Stimulated activated CD8-positive, alpha-beta memory T cell treated with anti-CD3 and anti-CD28 coated beads, Interleukin-15, amount 100 ng/mL, for 48 hours (primary cell): ENCODE results near the gene USP22.
"Not testable (repeated sequence)": the region's sequence is repeated elsewhere in the genome, so short reads cannot be mapped to it uniquely, and the experiment has no call there.

Experiments used
- DNase-seq, 2 donors: peaks; one replicate each; pipeline ENCODE4 v3.0.0-alpha.2; 2020; ENCODE audit warnings: low read depth in 2 of 2

The USP22 gene

DNA sequence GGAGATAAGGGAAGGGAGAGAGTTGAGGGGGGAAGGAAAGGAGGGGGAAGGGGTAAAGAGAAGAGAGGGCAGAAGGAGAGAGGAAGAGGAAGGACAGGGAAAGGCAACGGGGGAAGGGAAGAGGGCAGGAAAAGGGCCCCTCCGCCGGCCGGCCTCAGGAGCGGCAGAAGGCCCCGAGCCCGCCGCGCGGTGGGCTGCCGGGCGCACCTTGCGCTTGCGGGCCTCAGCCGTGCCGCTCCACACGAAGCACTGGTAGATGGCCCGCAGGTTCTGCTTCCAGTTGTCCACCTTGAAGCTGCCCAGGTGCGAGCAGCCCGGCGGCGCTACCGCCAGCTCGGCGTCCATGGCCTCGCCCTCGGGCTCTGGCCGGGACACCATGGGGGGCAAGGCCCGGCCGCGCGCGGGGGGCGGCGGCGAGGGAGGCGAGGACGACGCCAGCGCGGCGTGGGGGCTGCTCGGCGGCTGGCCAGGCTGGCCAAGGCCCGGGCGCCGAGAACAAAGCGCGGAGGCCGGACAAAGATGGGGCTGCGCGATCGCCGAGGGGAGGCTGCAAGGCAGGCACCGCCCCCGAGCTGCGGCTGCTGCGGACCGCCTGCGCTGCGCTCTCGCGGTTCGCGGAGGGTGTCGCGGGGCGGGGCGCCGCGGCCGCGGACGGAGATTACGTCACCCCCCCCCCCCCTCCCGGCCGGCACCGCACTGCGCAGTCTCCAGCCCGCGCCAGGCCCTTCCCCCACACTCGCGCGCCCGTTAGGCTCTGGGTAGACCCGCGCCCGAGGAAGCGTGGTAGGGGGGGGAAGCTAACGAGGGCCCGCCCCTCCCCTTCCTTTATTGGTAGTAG lies at the start of gene USP22:
TSS of gene USP22 (minus strand) at position 554 of the 838 bp plus-strand sequence. CDS start at position 378, 176 bp downstream.
- DNase-seq: no peak

- no peak for DNase-seq
Measured at GRCh38 chr17:21090902-21091618, 48.2 kb upstream of the USP22 start.

- DNase-seq: no peak
Measured at GRCh38 chr17:21089933-21090901, 47.4 kb upstream of the USP22 start.

DNA sequence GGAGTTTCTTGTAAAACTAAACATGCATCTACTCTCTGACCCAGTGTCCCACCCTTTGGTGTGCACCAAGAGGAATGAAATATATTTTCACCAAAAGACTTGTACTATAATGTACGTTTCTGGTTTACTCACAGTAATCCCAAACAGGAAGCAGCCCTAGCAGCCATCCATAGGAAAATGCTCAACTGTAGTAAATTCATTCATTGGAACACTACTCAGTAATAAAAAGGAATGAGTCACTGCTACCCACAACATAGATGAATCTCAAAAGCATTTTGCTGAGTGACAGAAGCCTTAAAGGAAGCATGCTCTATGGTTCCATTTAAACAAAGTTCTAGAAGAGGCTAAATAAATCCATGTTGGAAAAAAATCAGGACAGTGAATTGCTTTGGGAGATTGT lies 46.3 kb upstream of the USP22 start:
- DNase-seq: no peak

GRCh38 chr17:21085707-21086106 lies 42.9 kb upstream of the USP22 start:
- DNase-seq: no peak

GRCh38 chr17:21085280-21085679 lies 42.5 kb upstream of the USP22 start:
- DNase-seq: not testable (repeated sequence)

- no peak for DNase-seq
Measured at GRCh38 chr17:21082001-21082436, 39.2 kb upstream of the USP22 start.

DNA sequence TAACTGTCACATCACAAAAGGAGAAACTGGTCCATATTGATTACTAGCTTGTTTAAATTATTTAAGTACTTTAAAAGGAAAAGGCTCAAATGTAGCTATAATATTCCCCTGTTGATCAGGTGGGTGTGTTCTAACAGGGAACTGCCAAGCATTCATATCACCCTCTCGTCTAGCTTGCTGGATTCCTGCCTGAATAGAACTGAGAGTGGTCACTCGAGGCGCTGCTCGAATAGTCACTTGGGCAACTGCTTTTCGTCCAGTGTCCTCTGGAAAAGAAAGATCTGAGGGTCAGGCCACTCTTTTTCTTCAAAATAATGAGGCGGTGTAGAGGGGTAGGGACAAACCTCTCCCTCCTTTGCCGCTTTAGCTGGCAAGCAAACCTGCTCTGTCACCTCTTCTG lies 36.4 kb upstream of the USP22 start:
- DNase-seq: no peak

DNA sequence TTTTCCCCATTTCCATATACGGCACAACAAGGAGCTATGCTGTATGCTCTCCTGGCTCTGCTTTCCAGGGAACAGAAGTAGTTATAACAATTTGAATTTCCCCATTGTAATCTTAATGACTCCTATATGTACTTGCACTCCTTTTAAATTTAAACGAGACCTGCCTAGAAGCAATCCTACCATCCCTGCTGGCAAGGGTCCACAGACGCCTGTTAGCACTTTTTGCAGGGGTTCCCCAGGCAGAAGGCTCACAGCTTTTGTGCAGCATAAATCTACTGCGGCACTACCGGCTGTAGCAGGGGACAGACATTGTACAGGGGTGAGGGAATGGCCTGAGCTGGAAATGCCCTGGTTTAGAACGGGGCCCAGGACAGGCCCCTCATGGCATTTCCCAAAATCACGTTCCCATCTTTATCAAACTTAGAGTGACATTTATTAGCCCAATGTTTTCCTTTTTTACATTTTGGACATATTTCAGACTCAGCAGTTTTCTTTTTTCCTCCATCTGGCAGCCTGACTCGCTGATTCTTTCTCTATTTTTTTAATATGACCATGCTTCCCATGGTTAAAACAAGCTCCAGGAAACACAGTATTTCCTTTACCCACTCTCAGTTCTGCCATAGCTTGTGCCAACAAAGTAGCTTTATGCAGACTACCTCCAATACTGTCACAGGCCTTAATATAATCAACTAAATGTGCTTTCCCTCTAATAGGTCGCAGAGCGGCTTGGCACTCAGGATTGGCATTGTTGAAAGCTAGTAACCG lies 35.4 kb upstream of the USP22 start:
- no peak for DNase-seq

DNA sequence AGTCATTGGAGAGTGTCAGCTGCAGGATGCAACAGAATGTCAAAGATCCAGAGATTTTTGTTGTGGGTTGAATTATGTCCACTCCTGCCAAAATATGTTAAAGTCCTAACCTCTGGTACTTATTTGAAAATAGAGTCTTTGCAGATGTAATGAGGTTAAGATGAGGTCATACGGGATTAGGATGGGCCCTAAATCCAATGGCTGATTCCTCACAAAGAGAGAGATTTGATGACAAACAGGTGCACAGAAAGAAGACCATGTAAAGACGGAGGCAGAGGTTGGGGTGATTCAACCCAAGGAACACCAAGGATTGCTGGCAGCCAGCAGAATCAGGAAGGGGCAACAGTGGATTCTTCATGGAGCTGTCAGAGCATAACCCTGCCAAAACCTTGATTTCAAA lies 34.5 kb upstream of the USP22 start:
- no peak for DNase-seq

DNA sequence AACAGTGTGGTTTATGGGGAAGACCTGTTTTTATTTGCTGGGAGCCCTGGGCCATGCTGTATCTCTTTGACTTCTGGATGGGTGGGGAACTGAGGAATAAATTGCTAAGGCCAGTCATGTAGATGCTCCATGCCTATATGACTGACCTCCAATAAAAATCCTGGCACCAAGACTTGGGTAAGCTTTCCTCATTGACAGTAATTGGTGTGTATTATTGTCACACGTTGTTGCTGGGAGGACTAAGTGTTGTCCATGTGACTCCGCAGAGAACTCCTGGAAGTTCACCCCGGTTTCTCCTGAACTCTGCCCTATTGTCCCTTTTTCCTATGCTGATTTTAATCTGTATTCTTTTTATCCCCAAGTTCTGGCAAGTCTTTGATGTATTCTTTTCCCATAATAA lies 33.4 kb upstream of the USP22 start:
- no peak for DNase-seq

GRCh38 chr17:21075739-21076085 lies 32.9 kb upstream of the USP22 start:
- DNase-seq: no peak

DNA sequence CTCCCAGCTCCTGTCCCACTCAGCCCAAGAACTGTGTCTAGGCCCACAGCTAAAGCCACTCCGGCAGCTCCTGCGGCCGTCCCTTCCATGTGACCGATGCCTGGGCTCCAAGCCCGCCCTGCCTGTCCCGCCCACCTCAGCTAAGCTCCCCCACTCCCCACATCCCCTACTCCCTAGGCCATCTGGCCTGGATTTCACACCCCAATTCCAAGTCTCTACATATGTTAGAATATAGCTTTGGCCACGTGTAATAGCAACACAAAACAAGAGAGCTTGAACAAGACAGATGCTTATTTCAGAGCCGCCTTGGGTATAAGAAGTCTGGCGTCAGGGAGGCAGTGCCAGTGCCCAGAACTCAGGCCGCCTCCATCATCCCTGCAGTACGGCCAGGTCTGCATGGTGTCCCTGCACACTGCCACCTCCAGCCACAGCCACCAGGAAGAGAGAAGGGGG lies 30.0 kb upstream of the USP22 start:
- no peak for DNase-seq

- no peak for DNase-seq
Measured at GRCh38 chr17:21066394-21066793, 23.6 kb upstream of the USP22 start.

- no peak for DNase-seq
Measured at GRCh38 chr17:21061971-21062526, 19.2 kb upstream of the USP22 start.

DNA sequence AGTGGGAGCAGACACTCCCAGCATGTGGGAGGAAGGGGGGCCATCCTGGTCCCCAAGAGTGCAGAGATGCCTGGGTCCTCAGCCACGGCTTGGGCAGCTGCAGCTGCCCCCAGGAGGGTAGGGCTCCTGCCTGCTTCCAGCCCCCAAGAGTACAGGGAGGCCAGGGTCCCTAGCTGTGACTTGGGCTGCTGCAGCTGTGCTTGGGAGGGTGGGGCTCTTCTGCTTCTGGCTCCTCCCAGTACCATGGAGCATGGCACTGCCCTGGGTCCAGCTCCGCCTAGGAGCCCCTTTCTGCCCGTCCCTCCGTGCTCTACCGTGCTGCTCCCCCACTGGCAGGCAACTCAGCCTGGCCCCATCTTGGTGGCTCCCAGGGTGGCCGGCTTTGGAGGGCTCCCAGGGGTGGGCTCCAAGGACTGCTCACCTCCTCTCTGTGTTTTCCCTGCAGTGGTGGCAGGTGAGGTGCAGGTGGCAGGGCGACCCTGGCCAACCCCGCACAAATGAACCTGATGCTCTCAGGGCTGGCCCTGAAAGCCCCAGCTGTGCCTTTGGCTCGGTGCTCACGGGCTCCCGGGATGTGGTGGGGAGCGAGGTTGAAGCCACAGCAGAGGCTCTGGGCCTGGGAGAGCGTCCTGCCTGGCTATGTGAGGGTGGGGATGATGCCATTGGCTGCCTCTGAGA lies 18.5 kb upstream of the USP22 start:
- DNase-seq: no peak

GRCh38 chr17:21059761-21060160 lies 16.9 kb upstream of the USP22 start:
- DNase-seq: no peak

DNA sequence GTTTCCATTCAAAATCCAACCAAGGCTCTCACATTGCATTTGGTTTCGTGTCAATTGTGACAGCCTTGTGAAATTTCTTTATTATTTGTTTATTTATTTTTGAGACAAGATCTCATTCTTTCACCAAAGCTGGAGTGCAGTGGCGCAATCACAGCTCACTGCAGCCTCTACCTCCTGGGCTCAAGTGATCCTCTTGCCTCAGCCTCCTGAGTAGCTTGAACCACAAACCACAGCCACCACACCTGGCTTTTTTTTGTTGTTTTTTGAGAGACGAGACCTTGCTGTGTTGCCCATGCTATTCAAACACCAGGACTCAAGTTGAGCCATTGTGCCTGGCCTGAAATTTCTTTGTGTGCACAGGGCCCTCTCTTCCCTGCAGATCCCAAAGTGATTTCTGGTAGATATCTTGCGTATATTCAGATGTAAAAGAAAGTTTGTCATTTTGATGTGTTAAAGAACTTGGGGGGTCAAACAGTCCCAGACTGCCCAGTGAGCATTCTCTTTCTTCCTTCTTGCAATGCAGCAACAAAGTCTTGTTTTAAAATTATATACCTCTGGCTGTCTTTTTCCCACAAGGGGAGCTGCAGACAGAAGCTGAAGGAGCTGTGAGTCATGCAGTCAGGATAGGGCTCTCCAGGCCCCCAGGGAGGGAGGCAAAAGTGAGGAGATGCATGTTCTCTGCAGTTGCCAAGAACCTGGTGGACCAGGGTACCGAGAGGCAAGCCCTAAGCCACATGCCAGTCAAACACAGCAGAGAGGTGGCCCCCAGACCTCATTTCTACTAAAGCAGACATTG lies 15.5 kb upstream of the USP22 start:
- DNase-seq: no peak

DNA sequence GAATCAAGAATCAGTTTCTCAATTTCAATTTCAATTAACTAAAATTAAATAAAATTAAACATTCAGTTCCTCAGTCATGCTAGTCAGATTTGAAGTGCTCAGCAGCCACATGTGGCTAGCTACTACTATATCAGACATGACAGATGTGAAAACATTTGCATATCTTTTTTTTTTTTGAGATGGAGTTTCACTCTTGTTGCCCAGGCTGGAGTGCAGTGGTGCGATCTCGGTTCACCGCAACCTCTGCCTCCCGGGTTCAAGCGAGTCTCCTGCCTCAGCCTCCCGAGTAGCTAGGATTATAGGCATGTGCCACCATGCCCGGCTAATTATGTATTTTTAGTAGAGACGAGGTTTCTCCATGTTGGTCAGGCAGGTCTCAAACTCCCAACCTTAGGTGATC lies 10.2 kb upstream of the USP22 start:
- DNase-seq: not testable (repeated sequence)
